ENCODE data around the gene PSMB4.

Gene PSMB4

GRCh38 chr1:151444783-151445177, 45.4 kb downstream of the PSMB4 start:
- TF ChIP-seq EZH2phosphoT487 (IDR thresholded peaks at IDR 0.05; ENCODE audit: low read length) (no peak), CTCF (IDR thresholded peaks at IDR 0.05; ENCODE audit: low read length) (no peak), EZH2 (optimal IDR thresholded peaks at IDR 0.05; ENCODE audit: low read depth, low read length) (no peak)
- no peak for DNase-seq
- Histone ChIP-seq H3K36me3 (replicated peaks; ENCODE audit: insufficient read depth, low read length) (peaks cover 8% of the 10 kb centered on the region; the same call in 1 of the 2 replicates), H4K20me1 (ENCODE audit: insufficient read depth, low read length) (peaks cover 16% of the 10 kb centered on the region; the same call in 1 of the 2 replicates), H3K27me3 (replicated peaks; ENCODE audit: insufficient read depth, low read length) (no peaks in the 10 kb centered on the region), H3F3A (ENCODE audit: insufficient read depth, low read length) (peaks cover 8% of the 10 kb centered on the region; the same call in 1 of the 2 replicates), H2AFZ (ENCODE audit: low read length) (no peak overlapping the region), H3K4me3 (ENCODE audit: low read length) (no peak overlapping the region), H3K4me1 (ENCODE audit: low read length) (peaks cover 17% of the 10 kb centered on the region), H3K4me2 (ENCODE audit: low read depth, low read length) (no peak overlapping the region), H3K27ac (ENCODE audit: low read length) (no peak overlapping the region), H3K9me2 (replicated peaks; ENCODE audit: insufficient read depth, low read length) (no peaks in the 10 kb centered on the region), H3K79me2 (ENCODE audit: low read length) (peaks cover 97% of the 10 kb centered on the region), H3K9me3 (replicated peaks; ENCODE audit: insufficient read depth, low read length) (no peaks in the 10 kb centered on the region), H3K9ac (ENCODE audit: low read length) (no peak overlapping the region; the same call in 1 of the 2 replicates)

GRCh38 chr1:151447696-151448095, 48.3 kb downstream of the PSMB4 start:
- Histone ChIP-seq H3K9me2 (replicated peaks; ENCODE audit: insufficient read depth, low read length) (no peaks in the 10 kb centered on the region), H3K36me3 (replicated peaks; ENCODE audit: insufficient read depth, low read length) (no peaks in the 10 kb centered on the region), H3K79me2 (ENCODE audit: low read length) (peaks cover 99% of the 10 kb centered on the region), H3K4me1 (ENCODE audit: low read length) (peaks cover 17% of the 10 kb centered on the region), H3K27me3 (replicated peaks; ENCODE audit: insufficient read depth, low read length) (no peaks in the 10 kb centered on the region), H3K4me3 (ENCODE audit: low read length) (no peak overlapping the region), H3K27ac (ENCODE audit: low read length) (no peak overlapping the region), H3K9ac (ENCODE audit: low read length) (no peak overlapping the region), H3F3A (ENCODE audit: insufficient read depth, low read length) (peaks cover 8% of the 10 kb centered on the region; the same call in 1 of the 2 replicates), H3K4me2 (ENCODE audit: low read depth, low read length) (no peak overlapping the region), H3K9me3 (replicated peaks; ENCODE audit: insufficient read depth, low read length) (no peaks in the 10 kb centered on the region), H4K20me1 (ENCODE audit: insufficient read depth, low read length) (peaks cover 8% of the 10 kb centered on the region; the same call in 1 of the 2 replicates), H2AFZ (ENCODE audit: low read length) (no peak overlapping the region)
- no peak for TF ChIP-seq CTCF (IDR thresholded peaks at IDR 0.05; ENCODE audit: low read length)
- no peak for TF ChIP-seq EZH2phosphoT487 (IDR thresholded peaks at IDR 0.05; ENCODE audit: low read length)
- no peak for TF ChIP-seq EZH2 (optimal IDR thresholded peaks at IDR 0.05; ENCODE audit: low read depth, low read length)
- no peak for DNase-seq
